Measurements from ENCODE around the gene CRLF1. TPM values are rescaled to one million over a fixed set of nuclear protein-coding genes. Genes with fewer than 3 reads are reported as not detected.

CRLF1 gene
- total RNA-seq, 1 experiment from 2014 or later = 0.46 TPM

DNA sequence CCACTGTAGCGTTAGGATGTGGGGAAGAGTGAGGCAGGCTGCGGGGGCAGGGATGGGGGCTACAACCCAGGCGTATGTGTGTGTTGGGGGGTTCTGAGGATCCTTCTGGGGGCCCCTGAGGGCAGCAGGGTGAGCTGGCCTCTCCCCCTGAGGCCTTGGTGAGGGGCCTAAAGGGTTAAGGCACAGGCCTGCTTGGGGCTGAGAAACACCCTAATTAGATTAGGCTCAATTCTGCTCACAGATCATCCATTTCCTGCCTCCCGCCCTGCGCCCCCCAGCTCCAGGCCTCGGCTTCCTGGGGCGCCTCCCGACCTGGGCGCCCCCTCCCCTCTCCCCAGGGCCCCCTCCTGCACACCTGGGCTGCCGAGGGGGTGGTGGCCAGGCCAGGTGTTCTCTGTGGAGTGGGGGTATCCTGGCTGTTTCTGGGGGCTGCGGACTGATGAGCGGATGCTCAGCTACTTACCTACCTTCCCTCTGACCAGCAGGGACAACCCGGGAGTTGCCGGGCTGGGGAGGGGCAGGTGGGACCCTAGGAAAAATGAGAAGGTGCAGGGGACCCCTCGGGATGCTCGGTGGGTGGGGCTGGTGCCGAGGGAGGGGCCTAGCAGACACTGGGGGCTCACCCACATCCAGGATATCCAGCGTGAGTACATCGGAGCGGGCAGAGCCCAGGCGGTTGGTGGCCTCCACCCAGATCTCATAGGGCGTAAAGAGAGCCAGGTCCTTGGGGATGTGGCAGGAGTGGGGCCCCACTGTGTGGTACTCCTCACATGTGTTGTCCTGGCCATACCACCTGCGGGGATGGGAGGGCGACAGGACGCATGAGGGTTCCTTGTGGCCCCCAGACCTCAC, 8.6 kb downstream of the CRLF1 start:
- Histone ChIP-seq H3K79me2 (ENCODE audit: low read depth) (no peaks in the 10 kb centered on the region), H2AFZ (no peak overlapping the region), H4K20me1 (ENCODE audit: insufficient read depth) (no peaks in the 10 kb centered on the region), H3K4me2 (no peak overlapping the region), H3K4me3 (no peak overlapping the region), H3K9me3 (ENCODE audit: insufficient read depth, low read depth) (no peaks in the 10 kb centered on the region), H3K4me1 (replicated peaks; ENCODE audit: insufficient read depth) (peaks cover 7% of the 10 kb centered on the region; the same call in 1 of the 2 replicates), H3K36me3 (ENCODE audit: low read depth) (no peaks in the 10 kb centered on the region), H3K27me3 (ENCODE audit: insufficient read depth, low read depth) (no peaks in the 10 kb centered on the region), H3F3A (ENCODE audit: insufficient read depth, low read depth) (peaks cover 33% of the 10 kb centered on the region; the same call in 1 of the 2 replicates), H3K27ac (no peak overlapping the region), H3K9me2 (ENCODE audit: insufficient read depth) (no peaks in the 10 kb centered on the region)
- no peak for DNase-seq
- no TSS peak for BruUV-seq (replicated peaks)
- TF ChIP-seq EZH2 (IDR thresholded peaks at IDR 0.05; ENCODE audit: low read depth) = no peak
- TF ChIP-seq, protein P1, sequence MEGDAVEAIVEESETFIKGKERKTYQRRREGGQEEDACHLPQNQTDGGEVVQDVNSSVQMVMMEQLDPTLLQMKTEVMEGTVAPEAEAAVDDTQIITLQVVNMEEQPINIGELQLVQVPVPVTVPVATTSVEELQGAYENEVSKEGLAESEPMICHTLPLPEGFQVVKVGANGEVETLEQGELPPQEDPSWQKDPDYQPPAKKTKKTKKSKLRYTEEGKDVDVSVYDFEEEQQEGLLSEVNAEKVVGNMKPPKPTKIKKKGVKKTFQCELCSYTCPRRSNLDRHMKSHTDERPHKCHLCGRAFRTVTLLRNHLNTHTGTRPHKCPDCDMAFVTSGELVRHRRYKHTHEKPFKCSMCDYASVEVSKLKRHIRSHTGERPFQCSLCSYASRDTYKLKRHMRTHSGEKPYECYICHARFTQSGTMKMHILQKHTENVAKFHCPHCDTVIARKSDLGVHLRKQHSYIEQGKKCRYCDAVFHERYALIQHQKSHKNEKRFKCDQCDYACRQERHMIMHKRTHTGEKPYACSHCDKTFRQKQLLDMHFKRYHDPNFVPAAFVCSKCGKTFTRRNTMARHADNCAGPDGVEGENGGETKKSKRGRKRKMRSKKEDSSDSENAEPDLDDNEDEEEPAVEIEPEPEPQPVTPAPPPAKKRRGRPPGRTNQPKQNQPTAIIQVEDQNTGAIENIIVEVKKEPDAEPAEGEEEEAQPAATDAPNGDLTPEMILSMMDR (conservative IDR thresholded peaks at IDR 0.05) = no peak
- ChIA-PET POLR2A (ENCODE audit: unreplicated experiment) (no interaction called here), CTCF (no interaction called here)
- intact Hi-C loops (cut with micrococcal nuclease; ENCODE audit: unreplicated experiment) = no loop called here

DNA sequence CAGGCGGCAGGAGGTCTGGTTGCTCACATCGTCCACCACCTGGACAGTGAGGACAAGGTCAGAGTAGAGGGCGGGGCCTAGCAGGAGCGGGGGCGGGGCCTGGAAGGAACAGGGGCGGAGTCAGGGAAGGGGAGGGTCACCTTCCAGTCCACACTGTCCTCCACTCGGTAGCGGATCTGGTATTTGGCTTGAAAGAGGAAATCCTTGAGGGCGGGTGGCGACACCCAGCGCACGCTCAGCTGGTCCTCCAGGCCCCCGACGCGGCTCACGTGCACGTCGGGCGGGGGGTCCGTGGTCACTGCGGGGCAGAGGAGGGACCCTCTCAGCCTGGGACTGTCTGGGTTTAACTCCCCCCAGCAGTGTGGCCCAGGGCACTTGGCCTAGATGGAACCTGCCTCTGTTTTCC, 9.8 kb downstream of the CRLF1 start:
- Histone ChIP-seq H3K27me3 (ENCODE audit: insufficient read depth, low read depth) (no peaks in the 10 kb centered on the region), H3K79me2 (ENCODE audit: low read depth) (no peaks in the 10 kb centered on the region), H3K9me2 (ENCODE audit: insufficient read depth) (no peaks in the 10 kb centered on the region), H2AFZ (no peak overlapping the region), H4K20me1 (ENCODE audit: insufficient read depth) (no peaks in the 10 kb centered on the region), H3F3A (ENCODE audit: insufficient read depth, low read depth) (peaks cover 38% of the 10 kb centered on the region; the same call in 1 of the 2 replicates), H3K27ac (no peak overlapping the region), H3K4me1 (replicated peaks; ENCODE audit: insufficient read depth) (peaks cover 7% of the 10 kb centered on the region; the same call in 1 of the 2 replicates), H3K4me2 (no peak overlapping the region), H3K4me3 (no peak overlapping the region), H3K9me3 (ENCODE audit: insufficient read depth, low read depth) (no peaks in the 10 kb centered on the region), H3K36me3 (ENCODE audit: low read depth) (no peaks in the 10 kb centered on the region)
- ChIA-PET CTCF (no interaction called here), POLR2A (ENCODE audit: unreplicated experiment) (no interaction called here)
- no peak for DNase-seq
- no TSS peak for BruUV-seq (replicated peaks)
- TF ChIP-seq, protein P1 (conservative IDR thresholded peaks at IDR 0.05) = no peak
- no peak for TF ChIP-seq EZH2 (IDR thresholded peaks at IDR 0.05; ENCODE audit: low read depth)
- intact Hi-C loops (cut with micrococcal nuclease; ENCODE audit: unreplicated experiment) = no loop called here

DNA sequence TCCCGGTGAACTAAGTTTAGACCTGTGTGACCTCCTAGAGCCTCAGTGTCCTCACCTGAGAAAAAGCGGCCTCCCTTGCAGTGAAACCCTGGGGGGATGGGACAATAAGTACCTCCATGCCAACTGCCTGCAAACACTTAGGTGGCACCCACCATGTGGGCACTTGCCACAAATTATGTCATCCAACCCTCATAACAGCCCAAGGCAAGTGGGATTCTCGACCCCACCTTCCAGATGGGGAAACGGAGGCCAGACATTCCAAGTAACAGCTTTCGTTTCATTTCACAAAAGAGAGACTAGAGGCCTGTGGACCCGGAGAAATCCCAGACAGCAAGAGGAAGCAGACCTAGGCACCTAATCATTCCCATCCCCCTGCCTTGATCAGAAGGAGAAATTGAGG, 11.1 kb downstream of the CRLF1 start:
- no peak for DNase-seq
- H4K20me1 ChIP-seq (ENCODE audit: insufficient read depth) = no peaks in the 10 kb centered on the region
- H3K79me2 ChIP-seq (ENCODE audit: low read depth) = peaks cover 5% of the 10 kb centered on the region; the same call in 1 of the 2 replicates
- no peaks in the 10 kb centered on the region for H3K27me3 ChIP-seq (ENCODE audit: insufficient read depth, low read depth)
- H3F3A ChIP-seq (ENCODE audit: insufficient read depth, low read depth) = peaks cover 41% of the 10 kb centered on the region; the same call in 1 of the 2 replicates
- peaks cover 7% of the 10 kb centered on the region; the same call in 1 of the 2 replicates for H3K4me1 ChIP-seq (replicated peaks; ENCODE audit: insufficient read depth)
- no peaks in the 10 kb centered on the region; the same call in 1 of the 2 replicates for H3K36me3 ChIP-seq (ENCODE audit: low read depth)
- H3K9me3 ChIP-seq (ENCODE audit: insufficient read depth, low read depth) = no peaks in the 10 kb centered on the region
- no TSS peak for BruUV-seq (replicated peaks)
- H3K27ac ChIP-seq = no peak overlapping the region
- TF ChIP-seq EZH2 (IDR thresholded peaks at IDR 0.05; ENCODE audit: low read depth) = no peak
- TF ChIP-seq, protein P1 (conservative IDR thresholded peaks at IDR 0.05) = no peak
- no peaks in the 10 kb centered on the region for H3K9me2 ChIP-seq (ENCODE audit: insufficient read depth)
- intact Hi-C loops (cut with micrococcal nuclease; ENCODE audit: unreplicated experiment) = no loop called here
- no peak overlapping the region for H3K4me2 ChIP-seq
- no peak overlapping the region for H3K4me3 ChIP-seq
- H2AFZ ChIP-seq = no peak overlapping the region
- ChIA-PET POLR2A (ENCODE audit: unreplicated experiment) (no interaction called here), CTCF (interaction anchor here (1.6 kb wide), 1 partner anchor 252 kb away, joined by 6 read pairs; no protein-coding TSS in a partner anchor)

Data from PC-9 (cell line).